ENCODE measurements around the gene RGS3.
A peak's percentile ranks its signal among the peaks of the same experiment; 100 is the strongest.

- TF ChIP-seq ZNF138 (CRISPR knock-in tag; conservative IDR thresholded peaks at IDR 0.05) (no peak), CTCF (IDR thresholded peaks at IDR 0.05) (no peak), FOXP1 (CRISPR knock-in tag; IDR thresholded peaks at IDR 0.05; ENCODE audit: borderline replicate concordance) (peak; percentile 75), MAX (CRISPR knock-in tag; IDR thresholded peaks at IDR 0.05) (no peak), ZNF121 (CRISPR knock-in tag; IDR thresholded peaks at IDR 0.05) (no peak), ZNF425 (CRISPR knock-in tag; conservative IDR thresholded peaks at IDR 0.05) (no peak), ZBTB21 (CRISPR knock-in tag; IDR thresholded peaks at IDR 0.05; ENCODE audit: borderline replicate concordance) (no peak), JUN (CRISPR knock-in tag; IDR thresholded peaks at IDR 0.05) (no peak), TEAD1 (CRISPR knock-in tag; IDR thresholded peaks at IDR 0.05) (no peak), PRRX2 (CRISPR knock-in tag; IDR thresholded peaks at IDR 0.05) (no peak), SP1 (CRISPR knock-in tag; conservative IDR thresholded peaks at IDR 0.05) (peak; percentile 50; the same call in 1 of the 2 replicates), ZNF512 (CRISPR knock-in tag; IDR thresholded peaks at IDR 0.05; ENCODE audit: borderline replicate concordance) (no peak)
These were observed 101.1 kb downstream of the RGS3 start for GRCh38 chr9:113564498-113565237.
